GM12878 (cell line): ENCODE data around the gene WIPF2. TPM values are rescaled to one million over a fixed set of nuclear protein-coding genes. Genes with fewer than 3 reads are reported as not detected.

Source experiments
- BCL3 ChIP-seq: IDR thresholded peaks from 2 replicates; pipeline ENCODE4 v1.6.1; 2011; ENCODE audit warnings: borderline replicate concordance, low read depth, mild to moderate bottlenecking, moderate library complexity, low read length; ENCODE audit not compliant: insufficient read depth, poor library complexity, severe bottlenecking
- CREM ChIP-seq: IDR thresholded peaks from 2 replicates; pipeline ENCODE4 v1.6.1; 2014; ENCODE audit warnings: antibody characterized with exemption, low read depth
- DPF2 ChIP-seq: fragments of 450-650 bp; IDR thresholded peaks from 2 replicates; pipeline ENCODE4 v1.6.1; 2017; ENCODE audit warnings: mild to moderate bottlenecking
- E4F1 ChIP-seq: fragments of 450-650 bp; IDR thresholded peaks from 2 replicates; pipeline ENCODE4 v1.6.1; 2018; ENCODE audit warnings: borderline replicate concordance, mild to moderate bottlenecking; ENCODE audit not compliant: partially characterized antibody
- FOXM1 ChIP-seq: IDR thresholded peaks from 2 replicates; pipeline ENCODE4 v1.6.1; 2012; ENCODE audit warnings: low read depth, mild to moderate bottlenecking, inconsistent platforms, low read length, moderate library complexity
- KAT2A ChIP-seq: conservative IDR thresholded peaks from 2 replicates; pipeline ENCODE4 v1.6.1; 2011; ENCODE audit warnings: low read depth, low read length; ENCODE audit not compliant: control insufficient read depth
- LARP7 ChIP-seq: fragments of 450-650 bp; IDR thresholded peaks from 2 replicates; pipeline ENCODE4 v1.6.1; 2017; ENCODE audit warnings: mild to moderate bottlenecking
- MTA2 ChIP-seq: fragments of 450-650 bp; IDR thresholded peaks from 2 replicates; pipeline ENCODE4 v1.6.1; 2016; ENCODE audit warnings: low read depth, mild to moderate bottlenecking, moderate library complexity
- PRDM15 ChIP-seq: fragments of 450-650 bp; formaldehyde crosslinking; IDR thresholded peaks from 2 replicates; pipeline ENCODE4 v1.4.0; 2020; ENCODE audit warnings: mild to moderate bottlenecking, moderate library complexity
- RB1 ChIP-seq: fragments of 450-650 bp; formaldehyde crosslinking; IDR thresholded peaks from 2 replicates; pipeline ENCODE4 v1.6.1; 2017; ENCODE audit warnings: mild to moderate bottlenecking, borderline replicate concordance
- SP1 ChIP-seq: IDR thresholded peaks from one replicate; pipeline ENCODE4 v1.6.1; 2011; ENCODE audit warnings: low read depth, low read length
- TAF1 ChIP-seq: IDR thresholded peaks from 2 replicates; pipeline ENCODE4 v1.6.1; 2011; ENCODE audit warnings: mild to moderate bottlenecking, low read depth, low read length, borderline replicate concordance
- TCF12 ChIP-seq: IDR thresholded peaks from 2 replicates; pipeline ENCODE4 v1.6.1; 2011; ENCODE audit warnings: low read depth, mild to moderate bottlenecking, low read length
- USF2 ChIP-seq: IDR thresholded peaks from 2 replicates; pipeline ENCODE4 v1.6.1; 2011; ENCODE audit warnings: low read depth, low read length, improper control_type of control experiment, borderline replicate concordance
- ZBTB11 ChIP-seq: fragments of 450-650 bp; formaldehyde crosslinking; IDR thresholded peaks from 2 replicates; pipeline ENCODE4 v1.5.0; 2022; ENCODE audit warnings: mild to moderate bottlenecking, missing genetic modification characterization
- polyA plus RNA-seq, 11 experiments: library from polyadenylated mRNA; depleted of rRNA in 4 of 11; unstranded in 6 of 11; stranded (reverse) in 5 of 11; fragments of >200 nt; fragmentation: Nextera tagmentation in 4 of 11; fragmentation: Illumina TruSeq in 1 of 11; extraction: Ambion mirVana in 4 of 11; extraction: Trizol in 1 of 11; gene quantifications; 1 replicate in 1 of 11; 2 replicates in 10 of 11; pipeline versions ENCODE4 v1.2.1 to v1.2.3, GENCODE V29; 2011 to 2016; ENCODE audit warnings: inconsistent platforms in 2 of 11, missing spikeins in 2 of 11, low read depth in 1 of 11
- total RNA-seq, 4 experiments: library from RNA; depleted of rRNA in 3 of 4; stranded (reverse); fragments of >200 nt in 3 of 4; fragmentation: Illumina TruSeq in 1 of 4; extraction: Trizol in 1 of 4; gene quantifications; 2 replicates each; pipeline versions ENCODE4 v1.2.1 to v1.2.3, GENCODE V29; 2013 to 2021

The WIPF2 gene
- total and polyA plus RNA-seq, 10 of the 15 experiments (the other 5 are each of a cell fraction or from before 2014, with no cell fraction given) = 4.2 to 20.8 (median 7.1) TPM

- TF ChIP-seq PRDM15 (CRISPR knock-in tag) (no peak), FOXM1 (no peak; the same call in 1 of the 2 replicates), DPF2 (no peak), E4F1 (peak; percentile 94), MTA2 (no peak), BCL3 (peak; percentile 71), TAF1 (peak; percentile 86), SP1 (peak; percentile 88), CREM (peak; percentile 87), ZBTB11 (CRISPR knock-in tag) (no peak), RB1 (peak; percentile 99), TCF12 (no peak; the same call in 1 of the 2 replicates), USF2 (no peak), LARP7 (no peak), KAT2A (no peak)
These were observed 68.6 kb downstream of the WIPF2 start, which contains the start of gene CDC6 (continued) for GRCh38 chr17:40287494-40288369.
